Astrocyte (in vitro differentiated cells and primary cell): ENCODE data around the gene RAB11FIP4. TPM values are rescaled to one million over a fixed set of nuclear protein-coding genes. Genes with fewer than 3 reads are reported as not detected.

ENCODE experiments used
- DNase-seq: peaks from one replicate; pipeline ENCODE4 v3.0.0-alpha.2; 2010; ENCODE audit warnings: low read depth
- FAIRE-seq: peaks from 2 replicates; lab custom pipeline; 2011; peaks lifted over from hg19 to GRCh38; lab: Jason Lieb, UNC
- H2AFZ ChIP-seq: 2 replicates; pipeline ENCODE4 v1.6.0; 2012; ENCODE audit warnings: low read depth, low read length, inconsistent platforms
- H3K27ac ChIP-seq: 2 replicates; pipeline ENCODE4 v1.5.1; 2011; ENCODE audit warnings: low read depth, low read length, inconsistent platforms
- H3K27me3 ChIP-seq: 2 replicates; pipeline ENCODE4 v1.6.0; 2011; ENCODE audit warnings: low read length, inconsistent platforms; ENCODE audit not compliant: insufficient read depth
- H3K36me3 ChIP-seq: 2 replicates; pipeline ENCODE4 v1.5.1; 2011; ENCODE audit warnings: low read length, inconsistent platforms; ENCODE audit not compliant: insufficient read depth
- H3K4me1 ChIP-seq: 2 replicates; pipeline ENCODE4 v1.5.1; 2011; ENCODE audit warnings: low read length, inconsistent platforms; ENCODE audit not compliant: insufficient read depth
- H3K4me2 ChIP-seq: 2 replicates; pipeline ENCODE4 v1.6.0; 2012; ENCODE audit warnings: low read length, inconsistent platforms
- H3K4me3 ChIP-seq: 2 replicates; pipeline ENCODE4 v1.5.1; 2011; ENCODE audit warnings: low read depth, mild to moderate bottlenecking, low read length, inconsistent platforms; ENCODE audit not compliant: insufficient read depth
- H3K79me2 ChIP-seq: 2 replicates; pipeline ENCODE4 v1.6.0; 2012; ENCODE audit warnings: mild to moderate bottlenecking, low read length, inconsistent platforms; ENCODE audit not compliant: insufficient read depth
- H3K9ac ChIP-seq: 2 replicates; pipeline ENCODE4 v1.6.0; 2012; ENCODE audit warnings: mild to moderate bottlenecking, low read length, inconsistent platforms
- H3K9me3 ChIP-seq: 2 replicates; pipeline ENCODE4 v1.5.1; 2012; ENCODE audit warnings: low read depth, mild to moderate bottlenecking, low read length, inconsistent platforms; ENCODE audit not compliant: insufficient read depth
- H4K20me1 ChIP-seq: 2 replicates; pipeline ENCODE4 v1.6.0; 2012; ENCODE audit warnings: low read length, inconsistent platforms; ENCODE audit not compliant: insufficient read depth
- H3K27ac Mint-ChIP-seq: one replicate; pipeline ENCODE4 v1.8.0; 2021; ENCODE audit warnings: mild to moderate bottlenecking, mixed read lengths; ENCODE audit not compliant: unreplicated experiment
- H3K27me3 Mint-ChIP-seq: one replicate; pipeline ENCODE4 v1.8.0; 2021; ENCODE audit warnings: low read depth, mixed read lengths; ENCODE audit not compliant: unreplicated experiment
- H3K36me3 Mint-ChIP-seq: one replicate; pipeline ENCODE4 v1.8.0; 2021; ENCODE audit warnings: low read depth, mixed read lengths; ENCODE audit not compliant: unreplicated experiment
- H3K4me1 Mint-ChIP-seq: one replicate; pipeline ENCODE4 v1.8.0; 2021; ENCODE audit warnings: low read depth, mixed read lengths; ENCODE audit not compliant: unreplicated experiment
- H3K4me3 Mint-ChIP-seq: one replicate; pipeline ENCODE4 v1.8.0; 2021; ENCODE audit warnings: mild to moderate bottlenecking, moderate library complexity, mixed read lengths; ENCODE audit not compliant: unreplicated experiment
- H3K9me3 Mint-ChIP-seq: one replicate; pipeline ENCODE4 v1.8.0; 2021; ENCODE audit warnings: mild to moderate bottlenecking, mixed read lengths; ENCODE audit not compliant: unreplicated experiment
- CTCF ChIP-seq: IDR thresholded peaks from 2 replicates; pipeline ENCODE4 v1.5.1; 2011; ENCODE audit warnings: low read depth, mild to moderate bottlenecking, inconsistent platforms, low read length, moderate library complexity; ENCODE audit not compliant: insufficient read depth
- EZH2 ChIP-seq: IDR thresholded peaks from 2 replicates; pipeline ENCODE4 v1.6.1; 2012; ENCODE audit warnings: mild to moderate bottlenecking, low read length, inconsistent platforms; ENCODE audit not compliant: insufficient read depth
- total RNA-seq: library from RNA; stranded (reverse); gene quantifications from 2 replicates; pipeline ENCODE4 v1.2.1, GENCODE V29; 2021

The RAB11FIP4 gene
- total RNA-seq, 1 donor from 2014 or later, result 4.4 TPM

- peaks cover 18% of the 10 kb centered on the region for H3K27me3 Mint-ChIP-seq
- Histone ChIP-seq H3K79me2 (no peaks in the 10 kb centered on the region), H3K4me3 (no peak overlapping the region), H3K27me3 (no peaks in the 10 kb centered on the region), H3K4me1 (no peaks in the 10 kb centered on the region), H3K36me3 (no peaks in the 10 kb centered on the region), H3K9ac (no peak overlapping the region), H2AFZ (no peak overlapping the region), H3K9me3 (no peaks in the 10 kb centered on the region), H4K20me1 (no peaks in the 10 kb centered on the region), H3K4me2 (no peak overlapping the region), H3K27ac (no peak overlapping the region)
- H3K9me3 Mint-ChIP-seq, result no peaks in the 10 kb centered on the region
- H3K27ac Mint-ChIP-seq, result no peak overlapping the region
- FAIRE-seq (no peak), DNase-seq (no peak)
- no peak overlapping the region for H3K4me3 Mint-ChIP-seq
- peaks cover 14% of the 10 kb centered on the region for H3K4me1 Mint-ChIP-seq
- no peak for TF ChIP-seq EZH2
- no peak for TF ChIP-seq CTCF
- H3K36me3 Mint-ChIP-seq, result no peaks in the 10 kb centered on the region
Observed at GRCh38 chr17:31415640-31416502, 24.4 kb downstream of the RAB11FIP4 start.

GRCh38 chr17:31416503-31416923, 25.0 kb downstream of the RAB11FIP4 start:
- H4K20me1 ChIP-seq, result no peaks in the 10 kb centered on the region
- H2AFZ ChIP-seq, result no peak overlapping the region
- H3K36me3 Mint-ChIP-seq, result no peaks in the 10 kb centered on the region
- no peak overlapping the region for H3K4me3 Mint-ChIP-seq
- H3K79me2 ChIP-seq, result no peaks in the 10 kb centered on the region
- no peaks in the 10 kb centered on the region for H3K9me3 ChIP-seq
- peaks cover 2% of the 10 kb centered on the region for H3K27me3 ChIP-seq
- H3K9ac ChIP-seq, result no peak overlapping the region
- TF ChIP-seq CTCF, result no peak
- no peak overlapping the region for H3K27ac Mint-ChIP-seq
- no peak overlapping the region for H3K4me3 ChIP-seq
- no peak overlapping the region for H3K27ac ChIP-seq
- peaks cover 14% of the 10 kb centered on the region for H3K4me1 Mint-ChIP-seq
- H3K4me1 ChIP-seq, result no peaks in the 10 kb centered on the region
- H3K9me3 Mint-ChIP-seq, result no peaks in the 10 kb centered on the region
- DNase-seq, result no peak
- H3K4me2 ChIP-seq, result no peak overlapping the region
- FAIRE-seq, result no peak
- peaks cover 16% of the 10 kb centered on the region for H3K27me3 Mint-ChIP-seq
- no peaks in the 10 kb centered on the region for H3K36me3 ChIP-seq
